Sigmoid colon (tissue), 3 donors: ENCODE results near the gene CALML3.

Experiments used
- POLR2A ChIP-seq, 2 donors: fragments of 450-650 bp; IDR thresholded peaks; one replicate each; pipeline ENCODE4 v1.6.1; 2016; ENCODE audit warnings: antibody characterized with exemption in 2 of 2, mild to moderate bottlenecking in 2 of 2, moderate library complexity in 2 of 2
- TF ChIP-seq, protein P1 (sequence below), 4 experiments: fragments of 450-650 bp in 3 of 4; fragments of 200-600 bp in 1 of 4; IDR thresholded peaks; one replicate each; pipeline ENCODE4 v1.5.1; 2016 to 2019; ENCODE audit warnings: antibody characterized with exemption in 4 of 4, mild to moderate bottlenecking in 3 of 4, moderate library complexity in 2 of 4

DNA sequence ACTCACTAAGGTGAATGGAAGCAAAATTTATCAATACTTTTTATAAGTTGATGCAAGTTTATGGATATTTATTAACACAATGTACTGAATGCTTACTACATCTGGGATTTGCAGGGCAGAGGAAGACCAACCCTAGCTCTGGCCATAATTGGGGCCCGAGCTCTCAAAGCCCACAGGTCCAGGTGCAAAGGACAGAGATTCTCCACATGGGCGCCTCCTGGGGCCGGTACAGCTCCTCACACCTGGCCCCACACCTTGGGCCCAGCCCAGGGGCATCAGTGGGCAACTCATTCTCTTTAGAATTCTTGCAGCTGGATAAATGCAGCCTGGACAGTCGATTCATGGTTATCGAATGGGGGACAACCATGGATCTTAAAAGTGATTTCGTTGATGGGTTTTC lies 47.1 kb downstream of the CALML3 start:
- TF ChIP-seq POLR2A (IDR thresholded peaks at IDR 0.05) = no peak
- TF ChIP-seq, protein P1, sequence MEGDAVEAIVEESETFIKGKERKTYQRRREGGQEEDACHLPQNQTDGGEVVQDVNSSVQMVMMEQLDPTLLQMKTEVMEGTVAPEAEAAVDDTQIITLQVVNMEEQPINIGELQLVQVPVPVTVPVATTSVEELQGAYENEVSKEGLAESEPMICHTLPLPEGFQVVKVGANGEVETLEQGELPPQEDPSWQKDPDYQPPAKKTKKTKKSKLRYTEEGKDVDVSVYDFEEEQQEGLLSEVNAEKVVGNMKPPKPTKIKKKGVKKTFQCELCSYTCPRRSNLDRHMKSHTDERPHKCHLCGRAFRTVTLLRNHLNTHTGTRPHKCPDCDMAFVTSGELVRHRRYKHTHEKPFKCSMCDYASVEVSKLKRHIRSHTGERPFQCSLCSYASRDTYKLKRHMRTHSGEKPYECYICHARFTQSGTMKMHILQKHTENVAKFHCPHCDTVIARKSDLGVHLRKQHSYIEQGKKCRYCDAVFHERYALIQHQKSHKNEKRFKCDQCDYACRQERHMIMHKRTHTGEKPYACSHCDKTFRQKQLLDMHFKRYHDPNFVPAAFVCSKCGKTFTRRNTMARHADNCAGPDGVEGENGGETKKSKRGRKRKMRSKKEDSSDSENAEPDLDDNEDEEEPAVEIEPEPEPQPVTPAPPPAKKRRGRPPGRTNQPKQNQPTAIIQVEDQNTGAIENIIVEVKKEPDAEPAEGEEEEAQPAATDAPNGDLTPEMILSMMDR (IDR thresholded peaks at IDR 0.05) = no peak
